ENCODE results near the gene NOL4L. TPM values are rescaled to one million over a fixed set of nuclear protein-coding genes. Genes with fewer than 3 reads are reported as not detected.

NOL4L gene
- total RNA-seq, 1 experiment from 2014 or later = 40.9 TPM

DNA sequence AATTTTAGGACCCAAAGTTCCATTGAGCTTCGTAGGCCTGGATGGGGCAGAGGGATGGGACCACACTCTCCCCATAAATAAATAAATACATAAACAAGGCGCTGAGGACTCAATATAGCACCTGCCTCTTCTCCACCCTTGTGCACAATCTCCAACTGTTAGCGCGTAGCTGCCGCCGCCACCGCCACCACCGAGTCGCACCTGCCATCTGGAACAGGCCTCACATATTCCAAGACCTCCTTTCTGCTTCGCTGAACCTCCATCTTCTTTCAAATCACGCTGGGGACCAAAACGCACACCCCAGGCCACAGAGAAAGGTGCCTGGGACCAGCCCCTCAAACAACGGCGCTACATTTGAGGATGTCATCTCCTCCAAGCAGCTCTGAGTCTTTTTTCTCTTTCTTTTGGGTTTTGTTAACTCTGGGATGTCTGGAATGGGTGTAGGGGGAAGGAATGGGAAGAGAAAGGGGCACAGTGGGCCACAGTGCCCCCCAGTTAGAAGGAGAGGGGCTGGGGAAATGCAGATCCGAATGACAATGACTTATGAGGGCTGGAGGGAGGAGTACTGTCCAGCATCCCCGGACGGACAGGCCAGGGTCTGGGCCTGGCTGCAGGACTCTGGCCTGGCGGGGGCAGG lies 49.7 kb downstream of the NOL4L start:
- BruUV-seq (replicated peaks) = no TSS peak
- Histone ChIP-seq H3F3A (ENCODE audit: insufficient read depth, low read depth) (peaks cover 41% of the 10 kb centered on the region), H2AFZ (no peak overlapping the region), H3K27ac (no peak overlapping the region), H4K20me1 (ENCODE audit: insufficient read depth) (no peaks in the 10 kb centered on the region), H3K79me2 (ENCODE audit: low read depth) (no peaks in the 10 kb centered on the region), H3K4me3 (peak overlapping the region; percentile 52; the same call in 1 of the 2 replicates), H3K36me3 (ENCODE audit: low read depth) (no peaks in the 10 kb centered on the region), H3K4me2 (peak overlapping the region; percentile 77), H3K4me1 (replicated peaks; ENCODE audit: insufficient read depth) (peaks cover 53% of the 10 kb centered on the region), H3K9me3 (ENCODE audit: insufficient read depth, low read depth) (no peaks in the 10 kb centered on the region), H3K9me2 (ENCODE audit: insufficient read depth) (no peaks in the 10 kb centered on the region), H3K27me3 (ENCODE audit: insufficient read depth, low read depth) (no peaks in the 10 kb centered on the region)
- no peak for DNase-seq
- intact Hi-C loops (cut with micrococcal nuclease; ENCODE audit: unreplicated experiment) = loop anchor here (5.0 kb wide), 2 partner anchors 92 to 117 kb away; no protein-coding TSS in a partner anchor
- POLR2A ChIA-PET (ENCODE audit: unreplicated experiment) = no interaction called here
- no peak for TF ChIP-seq EZH2 (IDR thresholded peaks at IDR 0.05; ENCODE audit: low read depth)
- TF ChIP-seq, protein P1, sequence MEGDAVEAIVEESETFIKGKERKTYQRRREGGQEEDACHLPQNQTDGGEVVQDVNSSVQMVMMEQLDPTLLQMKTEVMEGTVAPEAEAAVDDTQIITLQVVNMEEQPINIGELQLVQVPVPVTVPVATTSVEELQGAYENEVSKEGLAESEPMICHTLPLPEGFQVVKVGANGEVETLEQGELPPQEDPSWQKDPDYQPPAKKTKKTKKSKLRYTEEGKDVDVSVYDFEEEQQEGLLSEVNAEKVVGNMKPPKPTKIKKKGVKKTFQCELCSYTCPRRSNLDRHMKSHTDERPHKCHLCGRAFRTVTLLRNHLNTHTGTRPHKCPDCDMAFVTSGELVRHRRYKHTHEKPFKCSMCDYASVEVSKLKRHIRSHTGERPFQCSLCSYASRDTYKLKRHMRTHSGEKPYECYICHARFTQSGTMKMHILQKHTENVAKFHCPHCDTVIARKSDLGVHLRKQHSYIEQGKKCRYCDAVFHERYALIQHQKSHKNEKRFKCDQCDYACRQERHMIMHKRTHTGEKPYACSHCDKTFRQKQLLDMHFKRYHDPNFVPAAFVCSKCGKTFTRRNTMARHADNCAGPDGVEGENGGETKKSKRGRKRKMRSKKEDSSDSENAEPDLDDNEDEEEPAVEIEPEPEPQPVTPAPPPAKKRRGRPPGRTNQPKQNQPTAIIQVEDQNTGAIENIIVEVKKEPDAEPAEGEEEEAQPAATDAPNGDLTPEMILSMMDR (conservative IDR thresholded peaks at IDR 0.05) = no peak
- CTCF ChIA-PET = interaction anchor here (0.6 kb wide), 1 partner anchor 13 kb away, joined by 7 read pairs; no protein-coding TSS in a partner anchor

DNA sequence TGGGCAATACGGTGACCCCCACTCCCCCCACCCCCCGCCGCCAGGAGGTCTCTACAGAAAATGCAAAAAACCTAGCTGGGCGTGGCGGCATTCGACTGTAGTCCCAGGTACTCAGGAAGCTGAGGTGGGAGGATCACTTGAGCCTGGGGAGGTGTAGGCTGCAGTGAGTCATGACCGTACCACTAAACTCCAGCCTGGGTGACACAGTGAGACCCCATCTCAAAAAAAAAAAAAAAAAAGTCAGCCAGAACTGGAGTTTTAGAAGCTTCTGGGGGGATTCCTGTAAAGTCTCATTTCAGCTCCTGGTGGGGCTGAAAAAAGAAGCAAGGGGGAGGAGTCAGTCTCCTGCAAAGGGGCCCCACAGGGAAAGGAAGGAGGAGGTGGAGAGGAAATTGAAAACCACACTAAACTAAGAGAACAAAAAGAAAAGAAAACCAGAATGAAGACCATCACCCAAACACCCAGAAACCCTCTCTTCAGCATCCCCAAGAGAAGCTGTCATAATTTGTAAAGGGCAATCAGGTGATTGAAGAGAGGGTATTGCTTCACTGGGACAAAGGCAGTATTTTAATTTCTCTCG lies 50.4 kb downstream of the NOL4L start:
- no peaks in the 10 kb centered on the region for H3K36me3 ChIP-seq (ENCODE audit: low read depth)
- intact Hi-C loops (cut with micrococcal nuclease; ENCODE audit: unreplicated experiment) = loop anchor here (5.0 kb wide), 2 partner anchors 93 to 118 kb away; no protein-coding TSS in a partner anchor
- POLR2A ChIA-PET (ENCODE audit: unreplicated experiment) = no interaction called here
- no peaks in the 10 kb centered on the region for H3K79me2 ChIP-seq (ENCODE audit: low read depth)
- H3K9me3 ChIP-seq (ENCODE audit: insufficient read depth, low read depth) = no peaks in the 10 kb centered on the region
- H3K4me1 ChIP-seq (replicated peaks; ENCODE audit: insufficient read depth) = peaks cover 46% of the 10 kb centered on the region
- H3F3A ChIP-seq (ENCODE audit: insufficient read depth, low read depth) = peaks cover 35% of the 10 kb centered on the region
- TF ChIP-seq EZH2 (IDR thresholded peaks at IDR 0.05; ENCODE audit: low read depth) = no peak
- CTCF ChIA-PET = interaction anchor here (0.6 kb wide), 2 partner anchors 13 to 156 kb away, joined by 3 to 7 read pairs; no protein-coding TSS in a partner anchor
- H3K27ac ChIP-seq = no peak overlapping the region
- no peak for DNase-seq
- H3K9me2 ChIP-seq (ENCODE audit: insufficient read depth) = no peaks in the 10 kb centered on the region
- H3K4me3 ChIP-seq = no peak overlapping the region
- peak overlapping the region; percentile 8; the same call in 1 of the 2 replicates for H3K4me2 ChIP-seq
- no peak overlapping the region for H2AFZ ChIP-seq
- no peaks in the 10 kb centered on the region for H3K27me3 ChIP-seq (ENCODE audit: insufficient read depth, low read depth)
- H4K20me1 ChIP-seq (ENCODE audit: insufficient read depth) = no peaks in the 10 kb centered on the region
- no TSS peak for BruUV-seq (replicated peaks)

DNA sequence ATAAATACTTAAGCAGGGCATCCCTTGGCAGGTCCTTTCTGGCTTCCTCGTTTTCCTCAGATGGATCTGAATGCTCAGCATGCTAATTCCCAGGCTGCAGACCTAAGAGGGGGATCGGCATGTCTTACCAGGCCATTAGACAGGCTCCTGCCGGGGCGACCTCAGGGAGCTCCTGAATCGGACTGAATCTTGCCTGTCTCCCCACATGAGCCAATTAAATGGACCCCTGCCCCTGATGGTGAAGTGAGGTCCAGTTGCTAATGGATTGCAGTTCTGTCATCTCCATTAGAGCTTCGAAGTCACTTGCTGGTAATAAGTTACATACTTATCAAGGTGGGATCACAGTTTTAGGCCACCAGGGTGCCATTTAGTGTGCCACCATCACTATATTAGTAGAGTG lies 51.4 kb downstream of the NOL4L start:
- Histone ChIP-seq H3K4me1 (replicated peaks; ENCODE audit: insufficient read depth) (peaks cover 36% of the 10 kb centered on the region), H3K27ac (no peak overlapping the region), H3K4me2 (no peak overlapping the region), H3K79me2 (ENCODE audit: low read depth) (no peaks in the 10 kb centered on the region), H3F3A (ENCODE audit: insufficient read depth, low read depth) (peaks cover 24% of the 10 kb centered on the region), H3K9me2 (ENCODE audit: insufficient read depth) (no peaks in the 10 kb centered on the region), H3K36me3 (ENCODE audit: low read depth) (no peaks in the 10 kb centered on the region), H3K4me3 (no peak overlapping the region), H2AFZ (no peak overlapping the region), H4K20me1 (ENCODE audit: insufficient read depth) (no peaks in the 10 kb centered on the region), H3K9me3 (ENCODE audit: insufficient read depth, low read depth) (no peaks in the 10 kb centered on the region), H3K27me3 (ENCODE audit: insufficient read depth, low read depth) (no peaks in the 10 kb centered on the region)
- TF ChIP-seq, protein P1 (conservative IDR thresholded peaks at IDR 0.05) = no peak
- no peak for TF ChIP-seq EZH2 (IDR thresholded peaks at IDR 0.05; ENCODE audit: low read depth)
- intact Hi-C loops (cut with micrococcal nuclease; ENCODE audit: unreplicated experiment) = no loop called here
- DNase-seq = no peak
- CTCF ChIA-PET = no interaction called here
- POLR2A ChIA-PET (ENCODE audit: unreplicated experiment) = no interaction called here
- BruUV-seq (replicated peaks) = no TSS peak
